ENCODE results near the gene ATL3. TPM values are rescaled to one million over a fixed set of nuclear protein-coding genes. Genes with fewer than 3 reads are reported as not detected.

The ATL3 gene
- total RNA-seq, 1 donor = 152 TPM

GRCh38 chr11:63682066-63683021 lies 11.2 kb upstream of the ATL3 start:
- H3K4me3 ChIP-seq (ENCODE audit: low read depth, low read length) = peak overlapping the region; percentile 99

GRCh38 chr11:63681321-63682065 lies 10.3 kb upstream of the ATL3 start, which contains the start of gene RTN3:
RTN3 (plus strand) TSS chr11:63681500; CDS start chr11:63681637, 137 bp downstream.
- DNase-seq (ENCODE audit: low read depth) = peak; percentile 98
- TF ChIP-seq CTCF (IDR thresholded peaks at IDR 0.05; ENCODE audit: insufficient read depth, low read depth, low read length) = no peak

More at GRCh38 chr11:63682066-63683021, 11.2 kb upstream of the ATL3 start:
- TF ChIP-seq CTCF (IDR thresholded peaks at IDR 0.05; ENCODE audit: insufficient read depth, low read depth, low read length) = no peak
- DNase-seq (ENCODE audit: low read depth) = peak; percentile 41

GRCh38 chr11:63680834-63681320 lies 9.7 kb upstream of the ATL3 start:
- DNase-seq (ENCODE audit: low read depth) = no peak
- TF ChIP-seq CTCF (IDR thresholded peaks at IDR 0.05; ENCODE audit: insufficient read depth, low read depth, low read length) = no peak
- H3K4me3 ChIP-seq (ENCODE audit: low read depth, low read length) = peak overlapping the region; percentile 24

More at GRCh38 chr11:63681321-63682065, 10.3 kb upstream of the ATL3 start, which contains the start of gene RTN3:
- H3K4me3 ChIP-seq (ENCODE audit: low read depth, low read length) = peak within 1 kb of the TSS; percentile 99

- TF ChIP-seq CTCF (IDR thresholded peaks at IDR 0.05; ENCODE audit: insufficient read depth, low read depth, low read length) = no peak
- no peak for DNase-seq (ENCODE audit: low read depth)
- H3K4me3 ChIP-seq (ENCODE audit: low read depth, low read length) = no peak overlapping the region
These were observed 2.4 kb upstream of the ATL3 start for GRCh38 chr11:63673579-63673978.

- no peak overlapping the region for H3K4me3 ChIP-seq (ENCODE audit: low read depth, low read length)
- TF ChIP-seq CTCF (IDR thresholded peaks at IDR 0.05; ENCODE audit: insufficient read depth, low read depth, low read length) = no peak
- DNase-seq (ENCODE audit: low read depth) = peak; percentile 48
These were observed 1.9 kb upstream of the ATL3 start for GRCh38 chr11:63672936-63673539.

GRCh38 chr11:63672156-63672463 lies 934 bp upstream of the ATL3 start:
- no peak overlapping the region for H3K4me3 ChIP-seq (ENCODE audit: low read depth, low read length)
- DNase-seq (ENCODE audit: low read depth) = no peak
- no peak for TF ChIP-seq CTCF (IDR thresholded peaks at IDR 0.05; ENCODE audit: insufficient read depth, low read depth, low read length)
